ENCODE data around the gene SPAG7.

SPAG7 gene

DNA sequence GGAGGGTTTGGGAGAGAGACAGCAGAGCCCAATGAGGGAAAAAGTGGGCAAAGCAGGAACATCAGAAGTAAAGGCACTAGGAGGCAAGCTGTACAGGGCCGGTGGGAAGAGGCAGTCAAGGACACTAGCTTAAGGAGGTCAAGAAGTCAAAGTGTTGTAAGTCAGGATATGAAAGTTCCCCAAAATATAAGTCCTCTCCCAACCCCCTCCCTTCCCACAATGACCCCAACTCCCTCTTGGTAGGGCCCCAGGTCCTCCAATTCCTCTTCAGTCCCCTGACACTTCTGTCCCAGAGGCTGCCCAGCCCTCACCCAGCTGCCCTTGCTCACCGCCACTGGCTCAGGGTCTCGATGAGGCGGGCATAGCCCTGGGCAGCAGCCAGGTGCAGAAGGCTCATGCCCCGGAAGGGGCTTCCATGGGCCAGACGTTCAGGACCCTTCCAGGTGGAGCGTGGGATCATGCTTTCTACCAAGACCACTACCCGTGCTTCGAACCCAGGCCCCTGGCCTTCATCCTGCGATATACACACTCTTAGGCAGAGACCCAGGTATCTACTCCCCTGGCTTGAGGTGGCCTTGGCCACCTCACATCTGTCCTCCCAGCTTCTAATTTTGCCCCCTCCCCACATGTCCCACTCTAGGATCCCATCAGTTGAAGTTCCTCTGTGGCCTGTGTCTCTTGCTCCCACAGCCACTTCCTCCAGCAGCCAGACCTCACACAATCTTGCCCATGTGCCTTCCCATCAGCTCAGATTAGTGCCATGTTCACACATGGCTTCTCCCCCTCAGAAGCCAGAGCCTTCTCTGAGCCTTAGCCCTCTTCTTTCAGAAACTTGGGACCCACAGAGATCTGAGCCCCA is 5.9 kb upstream of the SPAG7 start:
- Histone ChIP-seq H3K27me3 (ENCODE audit: insufficient read depth, low read length) (peaks cover 35% of the 10 kb centered on the region), H3K4me1 (ENCODE audit: insufficient read depth, low read length) (peaks cover 6% of the 10 kb centered on the region; the same call in 1 of the 2 replicates), H3K9me3 (ENCODE audit: insufficient read depth, low read depth, low read length) (no peaks in the 10 kb centered on the region), H3K9ac (ENCODE audit: low read depth, low read length) (no peak overlapping the region), H3K36me3 (ENCODE audit: insufficient read depth, low read length) (peaks cover 5% of the 10 kb centered on the region; the same call in 1 of the 2 replicates), H3K27ac (ENCODE audit: low read depth, low read length) (no peak overlapping the region), H3K4me3 (ENCODE audit: low read length) (no peak overlapping the region)
- 94% methylated on average over 10 of the region's 10 CpGs for WGBS

DNA sequence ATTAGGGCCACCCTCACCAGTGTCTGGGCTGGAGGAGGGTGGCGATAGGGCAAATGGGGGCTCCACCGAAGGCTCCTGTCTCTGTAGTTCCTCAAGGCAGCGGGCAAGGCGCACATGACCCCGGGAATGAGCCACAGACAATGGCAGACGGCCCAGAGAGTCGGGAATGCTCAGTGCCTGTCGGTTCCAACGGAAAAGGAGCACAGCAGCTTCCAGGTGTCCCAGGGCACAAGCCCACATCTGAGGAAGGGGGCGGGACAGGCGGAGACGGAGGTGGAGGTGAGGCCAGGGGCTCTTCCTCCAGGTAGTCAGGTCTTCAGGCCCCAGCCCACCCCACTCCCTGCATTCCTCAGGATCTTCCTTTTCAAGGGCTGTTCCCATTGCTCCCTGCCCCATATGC is 5.1 kb upstream of the SPAG7 start:
- 77% methylated on average over 12 of the region's 12 CpGs for WGBS
- Histone ChIP-seq H3K9me3 (ENCODE audit: insufficient read depth, low read depth, low read length) (no peaks in the 10 kb centered on the region), H3K9ac (ENCODE audit: low read depth, low read length) (no peak overlapping the region), H3K27me3 (ENCODE audit: insufficient read depth, low read length) (peaks cover 29% of the 10 kb centered on the region), H3K4me1 (ENCODE audit: insufficient read depth, low read length) (peaks cover 6% of the 10 kb centered on the region; the same call in 1 of the 2 replicates), H3K4me3 (ENCODE audit: low read length) (no peak overlapping the region), H3K36me3 (ENCODE audit: insufficient read depth, low read length) (peaks cover 5% of the 10 kb centered on the region; the same call in 1 of the 2 replicates), H3K27ac (ENCODE audit: low read depth, low read length) (no peak overlapping the region)

DNA sequence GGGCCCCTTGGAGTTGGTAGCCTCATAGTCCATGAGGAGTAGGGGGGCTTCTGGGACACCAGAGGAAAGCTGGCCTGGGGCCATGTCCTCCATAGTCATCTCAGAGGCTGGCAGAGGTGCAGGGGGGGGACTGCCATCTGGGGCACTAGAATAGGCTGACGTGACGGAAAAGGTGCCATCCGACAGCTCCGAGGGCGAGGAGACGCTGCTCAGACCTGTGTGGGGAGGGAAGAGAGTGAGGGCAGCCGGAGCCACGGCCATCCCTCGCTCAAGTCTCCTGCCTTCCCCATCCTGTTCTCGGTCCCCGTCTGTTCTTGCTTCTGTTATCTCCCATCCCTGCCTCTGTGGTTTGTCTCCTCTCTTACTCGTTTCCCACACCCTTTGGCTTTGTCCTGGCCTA is 4.7 kb upstream of the SPAG7 start:
- no peaks in the 10 kb centered on the region for H3K9me3 ChIP-seq (ENCODE audit: insufficient read depth, low read depth, low read length)
- H3K27me3 ChIP-seq (ENCODE audit: insufficient read depth, low read length) = peaks cover 24% of the 10 kb centered on the region

DNA sequence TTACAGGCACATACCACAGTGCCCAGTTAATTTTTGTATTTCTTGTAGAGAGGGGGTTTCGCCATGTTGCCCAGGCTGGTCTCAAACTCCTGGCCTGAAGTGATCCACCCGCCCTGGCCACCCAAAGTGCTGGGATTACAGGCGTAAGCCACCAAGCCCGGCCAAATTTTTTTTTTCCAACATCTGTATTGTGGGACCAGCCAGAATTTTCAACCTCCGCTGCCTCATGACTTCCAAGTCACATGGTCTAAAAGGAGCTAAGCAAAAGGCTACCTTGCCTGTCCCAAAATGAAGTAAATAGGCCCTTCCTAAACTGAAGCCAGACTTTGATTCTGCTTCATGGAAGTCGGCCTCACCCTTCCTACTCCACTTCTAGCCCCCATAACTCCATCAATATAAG is 4.2 kb upstream of the SPAG7 start:
- H3K36me3 ChIP-seq (ENCODE audit: insufficient read depth, low read length) = no peaks in the 10 kb centered on the region; the same call in 1 of the 2 replicates
- H3K4me1 ChIP-seq (ENCODE audit: insufficient read depth, low read length) = peaks cover 6% of the 10 kb centered on the region; the same call in 1 of the 2 replicates
- H3K27me3 ChIP-seq (ENCODE audit: insufficient read depth, low read length) = peaks cover 19% of the 10 kb centered on the region
- H3K9me3 ChIP-seq (ENCODE audit: insufficient read depth, low read depth, low read length) = no peaks in the 10 kb centered on the region
- no peak overlapping the region for H3K9ac ChIP-seq (ENCODE audit: low read depth, low read length)
- WGBS = 89% methylated on average over 6 of the region's 6 CpGs
- H3K27ac ChIP-seq (ENCODE audit: low read depth, low read length) = no peak overlapping the region
- no peak overlapping the region for H3K4me3 ChIP-seq (ENCODE audit: low read length)

More for the DNA sequence above, 4.7 kb upstream of the SPAG7 start:
- Histone ChIP-seq H3K36me3 (ENCODE audit: insufficient read depth, low read length) (peaks cover under 1% of the 10 kb centered on the region; the same call in 1 of the 2 replicates), H3K4me1 (ENCODE audit: insufficient read depth, low read length) (peaks cover 6% of the 10 kb centered on the region; the same call in 1 of the 2 replicates), H3K27ac (ENCODE audit: low read depth, low read length) (no peak overlapping the region), H3K4me3 (ENCODE audit: low read length) (no peak overlapping the region), H3K9ac (ENCODE audit: low read depth, low read length) (no peak overlapping the region)
- WGBS = 89% methylated on average over 12 of the region's 12 CpGs

DNA sequence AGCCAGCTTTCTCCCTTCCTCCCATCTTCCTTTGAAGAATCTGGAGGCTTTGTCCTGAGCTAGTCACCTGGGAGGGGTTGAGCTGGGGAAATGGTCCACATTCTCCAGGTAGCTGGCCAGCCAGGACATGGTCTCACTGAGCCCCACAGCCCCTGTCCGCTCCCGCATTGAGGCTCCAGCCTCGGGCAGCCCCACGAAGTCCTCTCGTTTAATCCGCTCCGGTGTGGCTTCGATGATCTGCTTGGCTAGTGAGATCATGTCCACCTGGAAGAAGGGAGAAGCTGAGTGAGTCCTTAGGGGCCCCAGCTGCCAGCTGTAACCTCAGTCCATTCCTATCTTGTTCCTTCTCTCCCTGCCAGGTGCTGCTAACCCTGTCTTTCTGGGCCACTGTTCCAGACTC is 2.7 kb upstream of the SPAG7 start:
- Histone ChIP-seq H3K9me3 (ENCODE audit: insufficient read depth, low read depth, low read length) (no peaks in the 10 kb centered on the region), H3K9ac (ENCODE audit: low read depth, low read length) (no peak overlapping the region), H3K27me3 (ENCODE audit: insufficient read depth, low read length) (peaks cover 13% of the 10 kb centered on the region), H3K4me3 (ENCODE audit: low read length) (no peak overlapping the region), H3K36me3 (ENCODE audit: insufficient read depth, low read length) (peaks cover 3% of the 10 kb centered on the region), H3K4me1 (ENCODE audit: insufficient read depth, low read length) (peaks cover 11% of the 10 kb centered on the region; the same call in 1 of the 2 replicates), H3K27ac (ENCODE audit: low read depth, low read length) (no peak overlapping the region)
- 96% methylated on average over 8 of the region's 8 CpGs for WGBS

DNA sequence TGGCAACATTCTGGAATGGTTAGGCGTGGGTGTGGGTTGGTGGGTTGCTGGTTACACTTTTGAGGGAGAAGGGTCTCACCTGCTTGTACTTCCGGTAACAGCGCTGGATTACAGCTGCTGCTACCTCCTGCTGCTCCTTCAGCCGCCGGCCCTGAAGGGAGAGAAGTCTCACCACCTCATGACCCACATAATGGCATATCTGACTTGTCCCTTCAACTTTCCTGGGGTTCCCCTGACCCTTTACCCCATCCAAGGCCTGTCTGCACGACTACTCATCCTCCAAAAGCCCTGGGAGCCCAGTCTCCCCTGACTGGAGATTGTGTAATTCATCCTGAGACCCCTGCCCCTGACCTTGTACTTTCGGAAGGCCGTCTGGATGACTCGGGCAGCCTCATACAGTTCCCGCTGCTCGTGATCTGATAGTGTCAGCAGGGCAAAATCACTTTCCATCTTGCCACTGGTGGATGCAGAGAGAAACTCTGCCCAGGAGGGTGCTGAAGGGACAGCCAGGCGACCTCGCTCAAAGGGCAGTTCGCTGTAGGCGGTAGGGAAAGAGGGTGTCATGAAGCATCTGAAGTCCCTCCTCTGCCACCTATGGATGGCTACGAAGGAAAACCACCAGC is 2.0 kb upstream of the SPAG7 start:
- no peaks in the 10 kb centered on the region for H3K9me3 ChIP-seq (ENCODE audit: insufficient read depth, low read depth, low read length)
- peaks cover 6% of the 10 kb centered on the region for H3K36me3 ChIP-seq (ENCODE audit: insufficient read depth, low read length)
- 77% methylated on average over 16 of the region's 16 CpGs for WGBS
- peaks cover 7% of the 10 kb centered on the region for H3K27me3 ChIP-seq (ENCODE audit: insufficient read depth, low read length)
- H3K9ac ChIP-seq (ENCODE audit: low read depth, low read length) = peak overlapping the region; percentile 88; the same call in 1 of the 2 replicates
- H3K4me1 ChIP-seq (ENCODE audit: insufficient read depth, low read length) = peaks cover 11% of the 10 kb centered on the region; the same call in 1 of the 2 replicates
- H3K27ac ChIP-seq (ENCODE audit: low read depth, low read length) = no peak overlapping the region
- peak overlapping the region; percentile 73 for H3K4me3 ChIP-seq (ENCODE audit: low read length)

DNA sequence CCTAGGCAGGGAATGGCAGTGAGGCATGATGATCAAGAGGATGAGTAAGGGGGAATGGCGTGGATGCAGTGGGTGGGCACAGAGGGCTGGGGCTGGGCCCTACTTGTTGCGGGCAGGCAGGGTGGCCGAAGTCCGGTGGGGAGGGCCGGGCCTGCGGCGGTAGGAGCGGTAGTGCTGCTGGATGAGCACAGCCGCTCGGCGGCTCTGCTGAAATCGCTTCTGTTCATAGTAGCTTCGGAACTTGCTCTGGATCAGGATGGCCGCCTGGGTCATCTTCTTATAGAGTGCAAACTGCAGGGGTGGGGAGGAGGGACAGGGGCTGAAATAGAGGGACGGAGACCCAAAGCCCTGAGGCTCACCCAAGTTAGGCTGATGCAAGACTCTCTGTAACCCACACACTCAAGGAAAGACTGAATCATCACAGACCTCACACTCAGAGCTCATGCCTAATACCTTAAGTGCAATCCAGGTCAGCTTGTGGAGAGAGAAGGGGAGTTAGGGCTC is 1.5 kb upstream of the SPAG7 start:
- H3K27ac ChIP-seq (ENCODE audit: low read depth, low read length) = peak overlapping the region; percentile 95
- peak overlapping the region; percentile 88 for H3K9ac ChIP-seq (ENCODE audit: low read depth, low read length)
- H3K4me1 ChIP-seq (ENCODE audit: insufficient read depth, low read length) = peaks cover 11% of the 10 kb centered on the region; the same call in 1 of the 2 replicates
- H3K27me3 ChIP-seq (ENCODE audit: insufficient read depth, low read length) = 0 out of 2 replicates have a peak, but pooled peaks cover 1% of the 10 kb centered on the region
- H3K4me3 ChIP-seq (ENCODE audit: low read length) = peak overlapping the region; percentile 73
- peaks cover 6% of the 10 kb centered on the region for H3K36me3 ChIP-seq (ENCODE audit: insufficient read depth, low read length)
- H3K9me3 ChIP-seq (ENCODE audit: insufficient read depth, low read depth, low read length) = no peaks in the 10 kb centered on the region
- WGBS = 15% methylated on average over 15 of the region's 15 CpGs

DNA sequence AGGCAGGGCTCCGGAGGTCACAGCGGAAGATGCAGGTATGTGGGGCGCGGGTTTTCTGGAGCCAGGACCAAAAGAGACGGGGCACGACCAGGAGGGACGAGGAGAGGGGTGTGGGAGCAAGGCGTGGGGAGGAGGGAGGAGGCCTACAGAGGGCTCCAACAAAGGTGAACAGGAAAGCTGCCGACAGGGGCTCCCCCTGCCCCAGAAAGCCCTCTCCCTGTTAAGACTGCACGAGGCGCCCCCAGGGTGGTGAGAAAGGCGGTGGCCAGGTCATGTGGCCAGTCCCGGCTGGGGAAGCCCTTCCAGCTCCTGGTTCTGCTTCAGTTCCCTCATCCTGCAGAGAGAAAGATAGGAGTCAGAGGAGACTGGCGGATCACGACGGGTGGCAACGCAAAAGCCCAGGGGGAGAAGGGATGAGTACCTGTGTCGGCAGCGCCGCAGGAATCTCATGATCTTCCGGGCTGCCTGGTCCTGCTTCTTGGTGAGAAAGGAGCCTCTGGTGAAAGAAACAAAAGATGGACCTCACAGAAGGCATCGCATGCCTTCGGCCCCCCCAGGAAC is 949 bp upstream of the SPAG7 start:
- Histone ChIP-seq H3K9me3 (ENCODE audit: insufficient read depth, low read depth, low read length) (no peaks in the 10 kb centered on the region), H3K27me3 (ENCODE audit: insufficient read depth, low read length) (no peaks in the 10 kb centered on the region), H3K4me3 (ENCODE audit: low read length) (peak overlapping the region; percentile 73), H3K4me1 (ENCODE audit: insufficient read depth, low read length) (peaks cover 11% of the 10 kb centered on the region; the same call in 1 of the 2 replicates), H3K9ac (ENCODE audit: low read depth, low read length) (peak overlapping the region; percentile 88), H3K27ac (ENCODE audit: low read depth, low read length) (peak overlapping the region; percentile 95), H3K36me3 (ENCODE audit: insufficient read depth, low read length) (peaks cover 6% of the 10 kb centered on the region)
- WGBS = 3% methylated on average over 23 of the region's 23 CpGs

DNA sequence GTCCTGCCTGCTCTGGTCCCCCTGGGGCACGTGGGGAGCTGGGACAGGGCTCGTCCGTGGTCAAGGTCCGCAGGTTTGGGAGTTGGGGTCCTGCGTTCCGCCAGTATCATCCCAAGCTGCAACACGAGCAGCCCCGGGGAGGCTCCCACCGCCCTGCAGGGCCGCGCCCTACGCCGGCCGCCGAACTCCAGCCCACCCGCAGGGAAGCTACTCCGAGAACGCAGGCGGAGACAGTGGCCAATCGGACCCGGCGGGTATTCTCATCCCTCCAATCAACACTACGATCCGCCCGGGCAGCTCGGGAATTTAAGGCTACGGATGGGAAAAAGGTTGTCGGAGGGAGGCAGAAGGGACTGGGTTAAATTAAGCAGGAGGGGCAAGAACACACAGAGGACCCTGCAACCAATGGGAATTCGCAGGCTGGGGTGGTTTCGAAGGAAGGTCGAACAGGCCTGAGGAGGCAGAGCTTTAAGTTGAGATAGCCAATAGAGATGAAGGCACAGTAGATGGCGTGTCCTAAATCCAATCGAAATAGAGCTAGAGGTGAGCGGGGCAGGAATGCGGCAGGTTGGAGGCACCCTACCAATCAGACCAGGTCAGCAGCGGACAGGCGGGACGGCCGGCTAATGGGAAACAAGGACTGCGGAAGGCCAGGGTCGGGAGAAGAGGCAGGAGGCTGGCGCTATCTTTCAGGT is 626 bp downstream of the SPAG7 start:
- WGBS = 1% methylated on average over 42 of the region's 42 CpGs
- Histone ChIP-seq H3K4me1 (ENCODE audit: insufficient read depth, low read length) (peaks cover 11% of the 10 kb centered on the region; the same call in 1 of the 2 replicates), H3K27me3 (ENCODE audit: insufficient read depth, low read length) (no peaks in the 10 kb centered on the region), H3K36me3 (ENCODE audit: insufficient read depth, low read length) (peaks cover 6% of the 10 kb centered on the region), H3K9me3 (ENCODE audit: insufficient read depth, low read depth, low read length) (no peaks in the 10 kb centered on the region), H3K9ac (ENCODE audit: low read depth, low read length) (peak overlapping the region; percentile 88), H3K27ac (ENCODE audit: low read depth, low read length) (peak overlapping the region; percentile 95), H3K4me3 (ENCODE audit: low read length) (peak overlapping the region; percentile 73)

DNA sequence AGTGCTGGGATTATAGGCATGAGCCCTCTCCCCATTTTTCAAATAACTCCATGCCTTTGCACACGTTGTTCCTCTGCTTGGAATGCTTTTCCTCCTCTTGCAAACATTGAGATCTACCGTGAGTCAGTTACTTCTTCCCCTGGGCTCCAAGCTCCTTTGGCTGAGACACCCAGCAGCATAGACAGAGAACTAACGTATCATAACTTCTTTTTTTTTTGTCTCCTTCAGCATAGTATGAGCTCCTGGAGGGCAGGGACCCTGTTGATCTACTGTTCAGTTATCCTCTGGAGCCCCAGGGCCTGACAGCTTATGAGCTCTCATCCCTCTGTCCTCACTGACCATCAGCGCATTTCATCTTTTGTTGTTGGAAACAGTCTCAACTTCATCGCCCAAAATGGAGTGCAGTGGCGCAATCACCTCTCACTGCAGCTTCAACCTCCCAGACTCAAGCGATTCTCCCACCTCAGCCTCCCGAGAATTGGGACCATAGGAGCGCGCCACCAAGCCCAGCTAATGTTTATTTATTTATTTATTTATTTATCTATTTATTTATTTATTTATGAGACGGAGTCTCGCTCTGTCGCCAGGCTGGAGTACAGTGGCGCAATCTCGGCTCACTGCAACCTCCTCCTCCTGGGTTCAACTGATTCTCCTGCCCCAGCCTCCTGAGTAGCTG is 2.2 kb downstream of the SPAG7 start:
- Histone ChIP-seq H3K27ac (ENCODE audit: low read depth, low read length) (no peak overlapping the region), H3K9ac (ENCODE audit: low read depth, low read length) (no peak overlapping the region), H3K4me3 (ENCODE audit: low read length) (no peak overlapping the region), H3K9me3 (ENCODE audit: insufficient read depth, low read depth, low read length) (no peaks in the 10 kb centered on the region), H3K27me3 (ENCODE audit: insufficient read depth, low read length) (no peaks in the 10 kb centered on the region), H3K4me1 (ENCODE audit: insufficient read depth, low read length) (peaks cover 16% of the 10 kb centered on the region; the same call in 1 of the 2 replicates), H3K36me3 (ENCODE audit: insufficient read depth, low read length) (peaks cover 12% of the 10 kb centered on the region; the same call in 1 of the 2 replicates)
- 96% methylated on average over 13 of the region's 15 CpGs for WGBS
